Ecto neural progenitor cell (in vitro differentiated cells): ENCODE results near the gene ALDH5A1.

ENCODE experiments used
- DNase-seq: peaks from one replicate; pipeline ENCODE4 v3.0.0-alpha.2; 2018; ENCODE audit warnings: low spot score

ALDH5A1 gene

DNA sequence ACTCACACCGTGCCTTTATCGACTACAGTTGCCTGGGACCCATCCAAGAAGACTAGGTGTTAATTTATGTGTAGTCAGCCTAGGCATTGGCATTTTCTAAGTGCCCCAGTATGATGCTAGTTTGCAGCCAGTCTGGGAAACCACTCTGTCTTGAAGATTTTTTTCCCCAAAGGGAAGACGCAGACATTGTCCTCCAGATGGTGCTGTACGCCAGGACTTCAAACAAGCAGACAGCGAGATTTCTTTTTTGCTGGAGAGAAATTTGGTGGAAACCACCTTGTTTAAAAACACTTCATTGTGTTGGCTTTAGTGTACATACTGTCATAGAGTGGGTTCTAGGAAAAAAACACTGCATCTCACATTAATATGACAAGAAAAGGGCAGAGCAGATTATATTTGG lies 30.0 kb downstream of the ALDH5A1 start:
- DNase-seq = no peak

DNA sequence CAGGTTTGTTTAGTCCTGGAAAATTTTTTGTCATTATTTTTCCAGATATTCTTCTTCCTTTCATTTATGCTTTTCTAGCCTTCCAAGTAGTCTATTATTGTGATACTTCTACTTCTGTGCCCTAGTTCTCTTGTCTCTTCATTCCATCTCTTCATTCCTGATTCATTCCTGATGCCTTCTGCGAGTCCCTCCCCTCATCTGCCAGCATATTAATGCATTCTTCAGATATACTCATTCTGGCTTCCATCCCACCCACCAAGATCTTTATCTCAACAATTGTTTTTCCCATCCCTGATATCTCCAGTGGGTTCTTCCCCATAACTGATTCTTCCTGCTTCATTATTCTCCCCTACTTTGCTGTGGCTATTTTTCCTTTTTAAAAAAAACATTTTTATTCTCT lies 35.2 kb downstream of the ALDH5A1 start:
- no peak for DNase-seq

DNA sequence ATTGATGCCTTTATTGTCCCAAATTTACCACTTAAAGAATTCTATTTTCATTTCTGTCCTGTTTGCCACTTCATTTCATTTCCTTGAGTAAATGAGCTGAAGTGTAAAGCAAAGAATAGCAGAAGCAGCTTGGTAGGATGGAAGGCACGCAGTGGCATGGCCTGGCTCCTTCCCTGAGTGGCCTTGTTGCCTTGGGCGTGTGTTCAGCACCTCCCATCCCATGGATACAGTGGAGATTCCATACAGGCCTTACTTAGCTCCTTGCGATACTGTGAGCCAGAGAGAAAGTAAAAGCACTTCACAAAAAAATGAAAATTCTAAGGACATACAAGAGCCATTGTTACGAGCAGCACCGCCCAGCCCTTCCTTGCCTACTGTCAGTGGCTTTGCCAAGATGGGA lies 39.6 kb downstream of the ALDH5A1 start:
- DNase-seq = no peak

DNA sequence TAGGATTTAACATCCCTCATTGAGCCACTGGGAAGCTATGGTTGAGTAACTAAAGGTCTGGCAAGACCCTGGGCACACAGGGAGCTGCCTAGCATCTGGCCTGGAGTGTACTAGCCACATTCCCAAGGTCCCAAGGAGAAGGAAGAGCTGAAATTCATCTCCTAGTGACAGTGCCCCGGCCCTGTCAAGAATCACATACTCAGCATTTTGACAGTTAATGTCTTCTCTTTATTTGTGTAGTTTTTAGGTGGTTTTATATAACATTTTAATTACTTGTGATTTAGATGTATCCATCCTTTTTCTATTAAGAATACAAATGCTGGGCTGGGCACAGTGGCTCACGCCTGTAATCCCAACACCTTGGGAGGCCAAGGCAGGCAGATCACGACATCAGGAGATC lies 40.4 kb downstream of the ALDH5A1 start:
- no peak for DNase-seq

DNA sequence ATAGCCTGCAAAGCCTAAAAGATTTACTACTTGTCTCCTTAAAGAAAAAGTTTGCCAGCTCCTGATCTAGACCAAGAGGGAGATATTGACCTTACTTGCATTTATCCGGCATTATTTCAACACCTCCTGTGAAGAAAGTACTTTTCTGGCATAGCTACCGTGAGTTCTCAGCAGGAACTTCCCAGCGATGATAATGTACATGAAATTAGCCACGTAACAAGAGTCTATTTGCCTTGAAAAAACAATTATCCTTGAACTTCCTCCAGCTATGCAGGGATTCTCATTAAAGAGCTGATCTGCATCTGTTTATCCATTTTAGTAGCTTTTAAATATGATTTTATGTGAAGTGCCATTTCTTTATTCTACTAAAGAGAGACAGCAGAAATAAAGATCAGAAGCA lies 41.7 kb downstream of the ALDH5A1 start:
- no peak for DNase-seq

DNA sequence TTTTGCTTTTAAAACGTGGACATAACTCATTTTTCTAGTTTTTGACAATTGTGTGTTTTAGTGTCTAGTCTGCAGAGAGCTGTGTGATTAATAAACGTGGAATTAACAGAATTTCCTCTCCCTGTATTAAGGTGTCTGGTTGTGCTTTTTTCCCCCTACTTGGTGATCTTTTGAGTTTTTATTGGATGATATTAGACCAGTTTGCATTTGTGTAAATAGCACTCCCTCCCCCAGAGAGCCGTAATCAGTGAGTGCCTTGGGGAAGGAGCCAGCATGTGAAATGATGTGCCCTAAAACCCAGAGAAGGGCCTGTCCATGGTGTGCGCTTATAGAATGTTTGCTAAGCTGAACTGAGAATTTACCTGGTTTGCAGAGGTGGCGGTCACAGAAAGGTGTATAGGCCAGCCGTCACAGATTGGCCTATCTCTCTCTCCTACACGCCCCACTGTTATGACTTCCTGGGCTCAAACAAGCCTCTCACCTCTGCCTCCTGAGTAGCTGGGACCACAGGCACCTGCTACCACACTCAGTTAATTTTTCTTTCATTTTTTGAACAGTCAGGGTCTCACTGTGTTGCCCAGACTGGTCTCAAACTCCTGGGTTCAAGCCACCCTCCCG lies 42.4 kb downstream of the ALDH5A1 start:
- no peak for DNase-seq

DNA sequence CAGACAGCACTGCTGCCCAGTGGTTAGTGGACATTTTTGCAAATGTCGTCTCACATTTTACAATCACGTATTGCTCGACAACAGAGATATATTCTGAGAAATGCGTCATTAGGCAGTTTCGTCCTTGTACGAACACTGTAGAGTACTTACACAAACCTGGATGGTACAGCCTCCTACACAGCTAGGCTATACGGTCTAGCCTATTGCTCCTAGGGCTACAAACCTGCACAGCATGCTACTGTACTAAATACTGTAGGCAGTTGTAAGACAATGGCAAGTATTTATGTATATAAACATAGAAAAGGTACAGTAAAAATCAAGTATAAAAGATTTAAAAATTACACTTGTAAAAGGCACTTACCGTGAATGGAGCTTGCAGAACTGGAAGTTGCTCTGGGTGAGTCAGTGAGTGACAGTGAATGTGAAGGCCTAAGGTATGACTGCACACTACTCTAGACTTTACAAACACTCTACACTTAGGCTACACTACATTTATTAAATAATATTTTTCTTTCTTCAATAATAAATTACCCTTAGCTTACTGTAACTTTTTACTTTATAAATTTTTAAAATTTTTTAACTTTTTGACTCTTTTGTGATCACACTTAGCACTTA lies 43.1 kb downstream of the ALDH5A1 start:
- DNase-seq = no peak

DNA sequence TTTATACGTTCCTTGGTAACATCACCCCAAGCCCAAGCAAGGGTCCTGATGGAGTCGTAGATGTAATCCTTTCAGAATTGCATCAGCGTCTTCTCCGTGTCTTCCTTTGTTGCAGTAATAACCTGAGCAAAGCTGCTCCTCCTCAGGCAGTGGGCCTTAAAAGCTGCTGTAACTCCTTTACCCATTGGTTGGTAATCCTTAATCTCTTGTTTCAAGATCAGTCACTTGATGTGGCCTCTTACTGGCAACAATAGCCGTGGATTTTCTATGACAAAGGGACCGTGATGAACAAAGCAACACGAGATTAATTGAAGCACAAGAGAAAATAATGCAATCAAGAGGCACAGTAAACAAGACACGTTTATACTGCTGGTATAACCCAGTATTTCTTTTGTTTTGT lies 44.6 kb downstream of the ALDH5A1 start:
- DNase-seq = no peak

DNA sequence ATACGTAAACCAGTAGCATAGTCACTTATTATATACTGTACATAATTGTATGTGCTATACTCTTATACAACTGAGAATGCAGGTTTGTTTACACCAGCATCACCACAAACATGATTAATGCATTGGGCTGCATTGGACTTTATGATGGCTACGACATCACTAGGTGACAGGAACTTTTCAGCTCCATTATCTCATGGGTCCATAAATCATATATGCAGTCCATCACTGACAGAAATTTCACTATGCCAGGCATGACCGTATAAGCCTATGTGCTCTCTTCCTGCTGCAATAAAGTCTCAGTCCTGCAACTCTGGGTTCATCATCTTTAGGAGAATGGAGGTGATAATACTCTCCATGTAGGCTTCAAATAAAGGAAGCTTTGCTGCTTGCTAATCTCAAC lies 45.4 kb downstream of the ALDH5A1 start:
- no peak for DNase-seq

DNA sequence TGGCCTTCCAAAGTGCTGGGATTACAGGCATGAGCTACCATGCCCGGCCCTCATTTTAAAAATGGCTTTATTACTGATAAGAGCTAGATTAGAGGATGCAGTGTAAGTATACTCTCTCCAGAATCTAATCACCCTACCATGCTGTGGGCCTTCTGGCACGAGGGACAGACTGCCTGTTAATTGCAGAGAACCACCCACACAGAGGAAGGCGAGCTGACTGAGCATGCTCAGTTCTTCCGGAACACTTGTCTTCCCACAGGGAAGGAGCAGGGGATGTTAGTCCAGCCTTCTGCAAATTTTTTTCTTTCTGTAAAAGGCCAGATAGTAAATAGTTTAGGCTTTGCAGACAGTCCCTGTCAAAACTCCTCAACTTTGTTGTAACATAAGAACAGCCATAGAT lies 48.9 kb downstream of the ALDH5A1 start:
- DNase-seq = no peak

DNA sequence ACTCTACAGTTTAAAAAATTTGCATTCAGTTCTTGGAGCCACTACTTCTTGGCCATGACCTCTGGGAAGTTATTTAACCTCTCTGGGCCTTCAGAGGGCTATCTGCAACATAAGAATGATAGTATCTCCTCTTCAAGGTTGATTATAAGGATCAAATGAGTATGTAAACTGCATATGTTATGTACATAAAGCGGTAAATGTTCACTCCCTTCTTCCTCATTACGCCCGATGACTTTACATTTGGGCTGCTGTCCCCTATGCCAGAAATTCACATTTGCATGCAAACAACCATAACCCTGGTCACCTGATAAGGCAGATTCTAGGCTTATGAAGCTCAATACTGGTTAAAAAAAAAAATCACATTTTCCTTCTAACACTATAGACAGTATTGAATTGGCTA lies 50.4 kb downstream of the ALDH5A1 start:
- no peak for DNase-seq

DNA sequence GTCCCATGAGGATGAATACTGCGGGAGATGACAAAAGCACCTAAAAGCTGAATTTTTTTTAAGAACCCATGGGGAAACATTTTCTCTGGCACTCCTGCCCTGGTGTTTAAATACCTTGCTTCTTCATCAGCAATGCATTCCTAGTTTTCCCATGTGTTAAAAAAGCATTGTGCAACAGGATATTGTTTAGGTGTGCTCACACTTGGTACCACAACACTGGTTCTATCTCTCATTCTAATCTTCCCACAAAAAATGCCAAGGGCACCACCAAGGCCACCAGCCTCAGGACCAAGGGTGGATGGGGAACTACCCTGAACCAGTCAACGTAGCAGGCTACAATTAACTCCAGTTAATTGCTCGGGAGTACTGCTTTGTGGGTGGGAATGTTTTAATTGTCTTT lies 50.9 kb downstream of the ALDH5A1 start:
- no peak for DNase-seq

DNA sequence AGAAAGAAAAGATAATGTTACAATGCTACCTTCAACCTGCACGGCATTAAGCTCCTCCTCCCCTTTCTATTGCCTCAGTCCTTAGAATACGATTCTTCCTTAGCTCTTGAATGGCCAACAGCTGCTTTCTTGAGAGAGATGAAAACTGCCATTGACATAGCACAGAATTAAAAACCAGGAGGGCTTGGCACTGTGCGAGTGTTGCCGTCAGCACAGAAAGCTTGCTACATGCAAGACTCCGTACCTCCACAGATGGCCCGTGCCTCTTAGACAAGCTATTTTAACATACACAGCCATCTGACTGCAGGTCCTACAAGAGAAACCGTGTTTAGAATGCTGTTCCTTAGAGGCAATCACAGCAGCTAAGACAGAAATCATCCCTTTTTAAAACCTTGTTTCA lies 51.7 kb downstream of the ALDH5A1 start:
- DNase-seq = no peak

DNA sequence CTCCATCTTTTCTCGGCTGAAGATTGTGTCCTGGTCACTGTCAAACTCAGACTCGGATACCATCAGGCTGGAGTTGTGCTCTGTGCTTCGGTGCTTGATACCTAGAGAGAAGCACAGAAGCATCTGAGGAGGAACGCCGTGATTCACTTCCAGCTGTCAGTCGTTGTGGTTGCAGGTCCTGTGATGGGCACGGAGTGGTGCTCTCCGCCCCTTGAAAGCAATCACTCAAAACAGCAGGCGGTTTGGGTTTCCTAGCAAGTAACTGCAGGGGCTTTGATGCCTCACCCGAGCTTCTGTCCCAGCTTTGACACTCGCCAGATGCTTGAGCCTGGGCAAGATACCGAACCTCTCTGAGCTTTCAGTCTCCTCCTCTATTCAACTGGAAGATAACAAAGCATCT lies 52.5 kb downstream of the ALDH5A1 start:
- peak; percentile 53 for DNase-seq

DNA sequence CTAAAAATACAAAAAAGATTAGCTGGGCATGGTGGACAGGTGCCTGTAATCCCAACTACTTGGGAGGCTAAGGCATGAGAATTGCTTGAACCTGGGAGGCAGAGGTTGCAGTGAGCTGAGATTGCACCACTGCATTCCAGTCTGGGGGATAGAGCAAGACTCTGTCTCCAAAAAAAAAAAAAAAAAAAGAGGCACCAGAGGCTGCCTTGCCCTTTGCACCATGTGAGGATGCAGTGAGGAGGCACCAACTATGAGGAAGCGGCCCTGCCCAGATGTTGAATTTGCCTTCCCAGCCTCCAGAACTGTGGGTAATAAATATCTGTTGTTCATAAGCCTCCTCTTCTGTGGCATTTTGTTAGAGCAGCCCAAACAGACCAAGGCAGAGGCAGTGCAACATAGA lies 54.4 kb downstream of the ALDH5A1 start:
- no peak for DNase-seq

DNA sequence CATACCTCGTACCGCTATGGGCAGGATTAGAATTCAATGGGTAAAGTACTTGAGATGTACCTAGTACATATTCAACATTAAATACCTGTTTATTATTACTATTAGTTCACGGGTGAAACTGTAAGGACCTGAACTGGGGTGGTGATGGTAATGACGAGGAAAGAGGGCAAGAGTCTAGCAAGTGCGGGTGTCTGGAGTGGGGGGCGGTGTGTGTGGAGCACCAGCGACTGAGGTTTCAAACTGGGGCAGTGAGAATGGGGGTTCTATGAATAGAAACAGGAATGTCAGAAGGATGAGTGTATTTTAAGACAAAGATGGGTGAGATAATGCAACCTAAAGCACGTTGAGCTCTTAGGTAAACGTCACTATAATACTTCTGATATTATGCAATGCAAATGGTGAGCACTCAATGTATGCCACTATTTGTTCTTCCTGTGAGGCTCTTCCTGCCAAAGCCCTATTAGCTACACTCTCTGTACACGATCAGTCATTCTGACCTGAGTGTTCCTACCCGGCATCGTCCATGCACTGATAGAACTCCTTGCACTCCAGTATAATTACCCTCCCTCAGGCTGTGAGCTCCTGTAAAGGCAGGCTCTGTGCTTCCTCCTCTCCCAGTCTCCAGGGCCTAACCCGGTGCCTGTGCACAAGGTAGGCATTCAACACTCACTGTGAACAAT lies 55.0 kb downstream of the ALDH5A1 start:
- no peak for DNase-seq

DNA sequence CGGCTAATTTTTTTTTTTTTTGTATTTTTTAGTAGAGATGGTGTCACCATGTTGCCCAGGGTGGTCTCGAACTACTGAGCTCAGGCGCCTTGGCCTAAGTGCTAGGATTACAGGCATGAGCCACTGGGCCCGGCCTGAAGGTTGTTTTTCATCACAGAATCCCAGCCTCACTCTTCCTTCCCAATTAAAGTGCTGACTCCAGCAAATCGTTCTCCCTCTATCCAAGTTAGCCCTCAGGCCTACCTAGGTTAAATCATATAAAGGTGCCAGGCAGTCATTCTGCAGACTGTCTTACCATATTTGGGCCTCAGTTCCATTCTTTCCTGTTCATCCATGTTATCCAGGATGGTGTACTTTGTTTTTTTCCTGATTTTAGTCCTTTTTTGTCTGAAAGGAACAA lies 56.4 kb downstream of the ALDH5A1 start:
- no peak for DNase-seq

DNA sequence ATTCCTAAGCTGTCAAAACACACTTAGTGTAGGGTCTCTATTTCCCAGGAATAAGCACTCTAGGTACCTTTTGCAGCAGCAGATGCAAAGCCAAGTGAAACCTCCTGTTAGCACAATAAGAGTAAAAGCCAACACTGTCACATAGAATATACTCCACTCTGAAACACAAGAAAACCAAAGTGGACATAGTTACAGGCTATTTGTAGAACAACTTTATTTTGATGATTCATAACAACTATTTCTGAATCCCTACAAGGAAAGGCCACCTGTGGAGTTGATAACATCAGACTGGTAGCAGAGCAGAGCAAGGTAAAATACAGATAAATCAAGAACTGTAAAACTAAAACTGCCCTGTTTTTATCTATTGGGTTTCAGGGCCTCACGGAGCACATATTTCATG lies 59.7 kb downstream of the ALDH5A1 start:
- no peak for DNase-seq

DNA sequence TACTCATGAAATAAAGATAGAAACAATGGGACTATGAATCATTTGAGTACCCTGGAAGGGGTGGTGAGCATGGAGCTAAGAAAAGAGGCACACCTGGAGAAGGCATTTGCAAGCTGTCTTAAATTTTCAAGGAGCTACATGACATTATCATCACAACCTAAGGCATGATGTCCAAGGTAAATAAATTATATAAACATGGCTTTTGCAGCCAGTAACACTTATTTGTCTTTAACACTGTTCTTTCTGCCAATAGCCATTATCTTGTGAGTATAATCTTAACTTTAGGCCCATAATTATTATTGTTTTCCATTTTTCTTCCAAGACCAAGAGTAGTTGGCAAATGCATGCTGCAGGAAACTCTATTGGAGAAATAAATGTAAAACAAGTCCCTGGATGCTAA lies 63.7 kb downstream of the ALDH5A1 start:
- DNase-seq = no peak

DNA sequence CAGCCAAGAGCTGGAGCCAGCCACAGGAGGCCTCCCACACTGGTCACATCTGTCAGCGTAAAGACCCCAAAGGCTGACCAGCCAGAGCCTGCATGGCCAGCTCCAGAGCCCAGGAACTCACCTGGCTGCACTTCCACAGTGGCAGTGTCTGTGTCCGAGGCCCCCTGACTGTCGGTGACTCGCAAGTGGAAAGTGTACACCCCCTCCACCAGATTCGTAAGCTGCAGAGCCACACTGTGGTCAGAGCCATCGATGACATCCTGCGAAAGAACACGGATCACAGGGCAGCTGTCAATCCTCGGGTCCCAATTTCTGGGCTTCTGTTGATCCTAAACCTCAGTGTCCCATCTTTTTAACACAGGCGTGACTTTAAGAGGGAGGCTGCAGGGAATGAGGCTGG lies 69.3 kb downstream of the ALDH5A1 start:
- DNase-seq = no peak

DNA sequence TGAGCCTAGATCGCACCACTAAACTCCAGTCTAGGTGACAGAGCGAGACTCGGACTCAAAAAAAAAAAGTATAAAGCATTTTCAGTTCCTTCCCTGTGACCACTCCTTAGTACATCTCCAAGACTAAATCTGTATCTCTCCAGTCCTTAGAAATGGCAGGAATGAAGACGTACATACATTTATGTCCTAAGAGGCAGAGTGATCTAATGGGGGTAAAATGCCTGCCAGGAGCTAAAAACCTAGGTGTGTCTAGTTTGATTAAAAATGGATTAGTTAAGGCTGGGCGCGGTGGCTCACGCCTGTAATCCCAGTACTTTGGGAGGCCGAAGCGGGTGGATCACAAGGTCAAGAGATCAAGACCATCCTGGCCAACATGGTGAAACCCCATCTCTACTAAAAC lies 70.4 kb downstream of the ALDH5A1 start:
- no peak for DNase-seq

DNA sequence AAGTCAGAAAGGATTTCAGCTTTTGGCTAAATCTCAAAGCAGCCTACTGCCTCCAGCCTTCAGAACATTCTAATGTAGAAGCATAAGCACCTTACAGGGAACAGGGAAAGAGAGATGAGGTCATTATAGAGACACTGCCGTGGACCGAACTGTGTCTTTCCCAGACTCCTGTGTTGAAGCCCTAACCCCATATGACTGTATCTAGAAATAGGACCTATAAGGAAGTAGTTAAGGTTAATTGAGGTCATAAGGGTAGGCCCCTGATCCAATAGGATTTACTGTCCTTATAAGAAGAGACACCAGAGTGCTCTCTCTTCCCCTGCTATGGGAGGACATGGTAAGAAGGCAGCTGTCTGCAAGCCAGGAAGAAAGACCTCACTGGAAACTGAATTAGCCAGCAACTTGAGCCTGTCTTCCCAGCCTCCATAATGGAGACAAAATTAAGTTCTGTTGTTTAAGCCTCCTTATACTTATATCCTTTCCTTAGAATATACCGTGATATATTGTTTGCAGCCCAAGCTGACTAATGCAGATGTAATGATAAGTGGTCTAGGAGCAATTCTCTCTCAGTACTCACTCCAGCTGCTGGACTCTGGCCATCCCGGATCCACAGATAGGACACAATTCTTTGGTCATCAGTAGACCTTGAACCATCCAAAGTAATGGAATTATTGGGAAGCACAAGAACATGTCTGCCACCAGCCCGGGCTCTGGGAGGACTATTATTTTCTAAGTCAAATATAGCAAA lies 71.4 kb downstream of the ALDH5A1 start:
- DNase-seq = no peak

DNA sequence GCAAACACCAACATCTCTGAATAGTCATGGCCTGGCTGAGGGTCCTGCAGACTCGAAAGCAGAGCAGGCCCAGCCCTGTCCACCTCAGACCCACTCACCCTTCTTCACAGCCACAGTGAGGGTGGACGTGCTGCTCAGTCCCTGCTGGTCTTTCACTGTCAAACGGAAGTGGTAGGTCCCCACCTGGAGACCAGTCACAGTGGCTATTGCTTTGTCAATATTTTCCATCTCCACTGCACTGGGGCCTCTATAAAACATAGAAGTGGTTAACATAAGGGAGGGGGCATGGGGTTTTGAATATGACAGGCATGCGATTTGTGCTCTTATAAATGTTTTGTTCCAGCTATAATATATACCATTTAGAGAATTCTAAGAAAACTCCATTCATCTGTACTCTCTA lies 73.9 kb downstream of the ALDH5A1 start:
- no peak for DNase-seq
